Osteoblast (primary cell): ENCODE measurements around the gene SYTL4. TPM values are rescaled to one million over a fixed set of nuclear protein-coding genes. Genes with fewer than 3 reads are reported as not detected.

ENCODE experiments used
- DNase-seq: peaks from one replicate; pipeline ENCODE4 v3.0.0; 2011; ENCODE audit warnings: low spot score, mixed read lengths; ENCODE audit not compliant: insufficient read length; ENCODE audit errors: missing footprints
- H2AFZ ChIP-seq: 2 replicates; pipeline ENCODE4 v1.6.0; 2011; ENCODE audit warnings: mild to moderate bottlenecking, low read length
- H3K27ac ChIP-seq: 2 replicates; pipeline ENCODE4 v1.5.1; 2011; ENCODE audit warnings: mild to moderate bottlenecking, low read depth, low read length, moderate library complexity
- H3K27me3 ChIP-seq: 2 replicates; pipeline ENCODE4 v1.6.0; 2012; ENCODE audit warnings: mild to moderate bottlenecking, control low read depth, inconsistent platforms, low read length, moderate library complexity; ENCODE audit not compliant: insufficient read depth
- H3K36me3 ChIP-seq: 2 replicates; pipeline ENCODE4 v1.5.1; 2011; ENCODE audit warnings: mild to moderate bottlenecking, low read length, control low read depth, moderate library complexity; ENCODE audit not compliant: insufficient read depth
- H3K4me1 ChIP-seq: 2 replicates; pipeline ENCODE4 v1.5.1; 2011; ENCODE audit warnings: mild to moderate bottlenecking, low read length, control low read depth, moderate library complexity; ENCODE audit not compliant: insufficient read depth
- H3K4me2 ChIP-seq: 2 replicates; pipeline ENCODE4 v1.6.0; 2011; ENCODE audit warnings: mild to moderate bottlenecking, low read length; ENCODE audit not compliant: insufficient read depth
- H3K4me3 ChIP-seq: fragments of 200-600 bp; sonication (generic); 3 replicates; pipeline ENCODE4 v1.5.1; 2012; ENCODE audit warnings: mild to moderate bottlenecking, low read length, inconsistent platforms; ENCODE audit not compliant: insufficient read depth
- H3K79me2 ChIP-seq: 2 replicates; pipeline ENCODE4 v1.6.0; 2012; ENCODE audit warnings: mild to moderate bottlenecking, low read length, control low read depth, inconsistent platforms; ENCODE audit not compliant: insufficient read depth
- H3K9me3 ChIP-seq: 2 replicates; pipeline ENCODE4 v1.5.1; 2011; ENCODE audit warnings: low read depth, low read length, control low read depth
- H4K20me1 ChIP-seq: 2 replicates; pipeline ENCODE4 v1.6.0; 2012; ENCODE audit warnings: mild to moderate bottlenecking, low read length, control low read depth; ENCODE audit not compliant: insufficient read depth
- CTCF ChIP-seq: IDR thresholded peaks from 2 replicates; pipeline ENCODE4 v1.5.1; 2011; ENCODE audit warnings: mild to moderate bottlenecking, low read depth, low read length, moderate library complexity; ENCODE audit errors: extremely low read depth
- total RNA-seq: library from RNA; depleted of rRNA; stranded (reverse); fragments of >200 nt; gene quantifications from 2 replicates; pipeline ENCODE4 v1.2.3, GENCODE V29; 2012

The SYTL4 gene
- total RNA-seq, 1 donor: 2.9 TPM

- no peak for DNase-seq
- Histone ChIP-seq H3K4me2 (no peak overlapping the region), H3K79me2 (no peaks in the 10 kb centered on the region), H3K4me1 (no peaks in the 10 kb centered on the region), H3K36me3 (no peaks in the 10 kb centered on the region), H4K20me1 (no peaks in the 10 kb centered on the region), H3K27ac (no peak overlapping the region), H2AFZ (no peak overlapping the region), H3K4me3 (no peak overlapping the region), H3K27me3 (peaks cover 38% of the 10 kb centered on the region), H3K9me3 (no peaks in the 10 kb centered on the region)
- TF ChIP-seq CTCF: no peak
Measured at GRCh38 chrX:100748108-100748507, 16.2 kb upstream of the SYTL4 start.

- no peak for DNase-seq
- no peak overlapping the region for H3K4me3 ChIP-seq
- H3K27ac ChIP-seq: no peak overlapping the region
- H3K4me1 ChIP-seq: no peaks in the 10 kb centered on the region
- no peaks in the 10 kb centered on the region for H3K9me3 ChIP-seq
- TF ChIP-seq CTCF: no peak
- no peaks in the 10 kb centered on the region for H4K20me1 ChIP-seq
- no peaks in the 10 kb centered on the region for H3K79me2 ChIP-seq
- no peak overlapping the region for H3K4me2 ChIP-seq
- H2AFZ ChIP-seq: no peak overlapping the region
- peaks cover 38% of the 10 kb centered on the region for H3K27me3 ChIP-seq
- H3K36me3 ChIP-seq: no peaks in the 10 kb centered on the region
Measured at GRCh38 chrX:100747703-100748102, 15.8 kb upstream of the SYTL4 start.

GRCh38 chrX:100747090-100747489 is 15.2 kb upstream of the SYTL4 start:
- H3K4me3 ChIP-seq: no peak overlapping the region
- no peak overlapping the region for H3K27ac ChIP-seq
- H3K4me2 ChIP-seq: no peak overlapping the region
- H4K20me1 ChIP-seq: no peaks in the 10 kb centered on the region
- TF ChIP-seq CTCF: no peak
- H2AFZ ChIP-seq: no peak overlapping the region
- H3K9me3 ChIP-seq: no peaks in the 10 kb centered on the region
- peaks cover 42% of the 10 kb centered on the region for H3K27me3 ChIP-seq
- no peaks in the 10 kb centered on the region for H3K79me2 ChIP-seq
- H3K4me1 ChIP-seq: no peaks in the 10 kb centered on the region
- no peak for DNase-seq
- H3K36me3 ChIP-seq: no peaks in the 10 kb centered on the region

GRCh38 chrX:100745806-100746537 is 14.1 kb upstream of the SYTL4 start:
- DNase-seq: no peak
- H3K9me3 ChIP-seq: no peaks in the 10 kb centered on the region
- no peak overlapping the region for H3K4me2 ChIP-seq
- no peaks in the 10 kb centered on the region for H3K79me2 ChIP-seq
- H3K27me3 ChIP-seq: peaks cover 47% of the 10 kb centered on the region
- H3K36me3 ChIP-seq: no peaks in the 10 kb centered on the region
- TF ChIP-seq CTCF: no peak
- H3K27ac ChIP-seq: no peak overlapping the region
- no peaks in the 10 kb centered on the region for H3K4me1 ChIP-seq
- H3K4me3 ChIP-seq: no peak overlapping the region
- peak overlapping the region; percentile 47 for H2AFZ ChIP-seq
- H4K20me1 ChIP-seq: no peaks in the 10 kb centered on the region
